Naive thymus-derived CD4-positive, alpha-beta T cell (primary cell): ENCODE results near the gene MFAP4. TPM values are rescaled to one million over a fixed set of nuclear protein-coding genes. Genes with fewer than 3 reads are reported as not detected.

Source experiments
- ATAC-seq: fragments of 150-1000 bp; cut with Tn5 transposase; 2 replicates; pipeline ENCODE4 v1.10.0; 2021; ENCODE audit warnings: mild to moderate bottlenecking, moderate library complexity
- CTCF ChIA-PET: fragments of 350-600 bp; sonication (Branson Sonifier 250); formaldehyde crosslinking; loops from one replicate; lab custom pipeline; 2021; ENCODE audit warnings: antibody characterized with exemption; lab: Charles Lee
- POLR2A ChIA-PET: fragments of 350-600 bp; sonication (Branson Sonifier 250); formaldehyde crosslinking; loops from one replicate; lab custom pipeline; 2021; ENCODE audit warnings: antibody characterized with exemption, inconsistent platforms; lab: Charles Lee
- DNase-seq, 9 donors: peaks; one replicate each; pipeline versions ENCODE4 v3.0.0 to v3.0.0-alpha.2; 2020 to 2022; ENCODE audit warnings: mixed read lengths in 1 of 9
- H3K27ac ChIP-seq: one replicate; pipeline ENCODE4 v1.7.0; 2013; ENCODE audit warnings: mild to moderate bottlenecking, low read depth, low read length, moderate library complexity
- H3K27me3 ChIP-seq, 2 donors: one replicate each; pipeline ENCODE4 v1.7.0; 2013; ENCODE audit warnings: low read length in 2 of 2, mild to moderate bottlenecking in 2 of 2, moderate library complexity in 2 of 2; ENCODE audit not compliant: control insufficient read depth in 2 of 2, insufficient read depth in 2 of 2
- H3K36me3 ChIP-seq, 3 experiments: 1 replicate in 2 of 3; 2 replicates in 1 of 3; pipeline ENCODE4 v1.7.0; 2013; ENCODE audit warnings: low read length in 3 of 3, mild to moderate bottlenecking in 3 of 3, moderate library complexity in 1 of 3; ENCODE audit not compliant: insufficient read depth in 3 of 3, control insufficient read depth in 2 of 3
- H3K4me1 ChIP-seq, 2 donors: one replicate each; pipeline ENCODE4 v1.7.0; 2013; ENCODE audit warnings: low read length in 2 of 2, mild to moderate bottlenecking in 2 of 2, moderate library complexity in 1 of 2; ENCODE audit not compliant: control insufficient read depth in 2 of 2, insufficient read depth in 2 of 2
- H3K4me3 ChIP-seq: 2 replicates; pipeline ENCODE4 v1.7.0; 2013; ENCODE audit warnings: mild to moderate bottlenecking, low read length
- H3K9me3 ChIP-seq, 3 experiments: 1 replicate in 2 of 3; 2 replicates in 1 of 3; pipeline ENCODE4 v1.7.0; 2013; ENCODE audit warnings: low read length in 3 of 3; ENCODE audit not compliant: control insufficient read depth in 2 of 3
- H3K27ac Mint-ChIP-seq, 9 donors: one replicate each; pipeline ENCODE4 v1.8.0; 2020 to 2022; ENCODE audit warnings: mixed read lengths in 9 of 9, mild to moderate bottlenecking in 8 of 9, moderate library complexity in 5 of 9, inconsistent platforms in 2 of 9
- H3K27me3 Mint-ChIP-seq, 5 donors: one replicate each; pipeline ENCODE4 v1.8.0; 2021 to 2022; ENCODE audit warnings: mixed read lengths in 5 of 5, mild to moderate bottlenecking in 1 of 5
- H3K36me3 Mint-ChIP-seq, 5 donors: one replicate each; pipeline ENCODE4 v1.8.0; 2020 to 2022; ENCODE audit warnings: mixed read lengths in 5 of 5, mild to moderate bottlenecking in 3 of 5, inconsistent platforms in 1 of 5
- H3K4me1 Mint-ChIP-seq, 7 donors: one replicate each; pipeline ENCODE4 v1.8.0; 2020 to 2022; ENCODE audit warnings: mixed read lengths in 7 of 7, mild to moderate bottlenecking in 3 of 7, inconsistent platforms in 1 of 7
- H3K4me3 Mint-ChIP-seq, 10 donors: one replicate each; pipeline ENCODE4 v1.8.0; 2020 to 2022; ENCODE audit warnings: mild to moderate bottlenecking in 10 of 10, mixed read lengths in 10 of 10, moderate library complexity in 6 of 10, inconsistent platforms in 2 of 10
- H3K9me3 Mint-ChIP-seq, 11 donors: one replicate each; pipeline ENCODE4 v1.8.0; 2020 to 2022; ENCODE audit warnings: mixed read lengths in 11 of 11, mild to moderate bottlenecking in 4 of 11, inconsistent platforms in 1 of 11, moderate library complexity in 1 of 11
- intact Hi-C, 2 donors: fragments of 100-400 bp; cut with micrococcal nuclease; formaldehyde crosslinking; loops; one replicate each; pipeline ENCODE4 v1.15.1; 2023
- polyA plus RNA-seq, 2 donors: library from polyadenylated mRNA; unstranded; fragments of 300-500 nt; fragmentation: Illumina TruSeq; gene quantifications; one replicate each; pipeline ENCODE4 v1.2.3, GENCODE V29; 2021
- total RNA-seq, 6 experiments: library from RNA in 5 of 6; stranded (reverse) in 5 of 6; gene quantifications; 1 replicate in 5 of 6; 2 replicates in 1 of 6; pipeline ENCODE4 v1.2.3 and lab custom pipeline; 2021 to 2026

MFAP4 gene
- total and polyA plus RNA-seq, 7 experiments from 2014 or later = not detected

DNA sequence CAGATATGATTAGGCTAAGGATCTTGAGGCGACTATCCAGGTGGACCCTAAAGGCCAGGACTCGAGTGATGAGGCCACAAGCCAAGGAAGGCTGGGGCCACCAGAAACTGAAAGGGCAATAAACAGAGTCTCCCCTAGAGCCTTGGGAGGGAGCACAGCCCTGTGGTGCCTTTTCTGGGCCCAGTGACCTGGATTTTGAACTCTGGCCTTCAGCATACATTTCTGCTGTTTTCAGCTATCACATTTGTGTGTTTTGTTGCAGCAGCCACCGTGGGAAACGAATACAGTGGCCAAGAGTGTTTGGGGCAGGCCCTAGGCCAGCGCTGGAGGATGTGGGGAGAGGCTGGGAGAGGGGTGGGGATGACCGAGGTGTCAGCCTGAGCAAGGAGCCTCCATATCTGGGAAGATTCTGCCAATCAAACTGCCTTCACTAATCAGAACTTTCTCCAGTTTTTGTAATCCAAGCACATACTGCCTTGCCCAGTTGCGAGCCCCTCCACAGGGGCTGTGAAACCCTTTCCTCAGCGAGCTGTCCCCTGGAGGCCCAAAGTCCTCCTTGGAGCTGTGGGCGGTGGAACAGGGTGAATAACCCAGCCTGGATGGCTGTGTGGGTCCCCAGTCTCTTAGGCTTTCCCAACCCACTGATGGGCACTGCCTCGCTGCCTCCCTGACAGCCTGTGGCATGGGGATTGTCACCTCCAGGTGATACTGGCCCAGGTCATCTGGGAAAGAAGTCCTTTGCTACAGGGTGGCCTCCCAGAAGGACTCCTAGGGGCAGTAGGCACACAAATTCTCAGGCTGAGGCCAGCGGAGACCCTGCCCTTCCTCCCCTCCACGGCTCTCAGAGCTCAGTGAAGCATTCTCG, 41.3 kb downstream of the MFAP4 start:
- Mint-ChIP-seq H3K4me3 (no peak overlapping the region), H3K9me3 (no peaks in the 10 kb centered on the region), H3K36me3 (no peaks in the 10 kb centered on the region), H3K27me3 (peaks cover 0 to 20% (median 9%) of the 10 kb centered on the region in 5 donors), H3K27ac (no peak overlapping the region), H3K4me1 (peaks cover 0 to 1% (median 0%) of the 10 kb centered on the region in 7 donors)
- no peaks in the 10 kb centered on the region for H3K27me3 ChIP-seq
- no peak for DNase-seq
- H3K27ac ChIP-seq = no peak overlapping the region
- intact Hi-C loops = no loop called here
- H3K36me3 ChIP-seq = no peaks in the 10 kb centered on the region
- no peak overlapping the region for H3K4me3 ChIP-seq
- ChIA-PET POLR2A (no interaction called here), CTCF (no interaction called here)
- no peaks in the 10 kb centered on the region for H3K9me3 ChIP-seq
- ATAC-seq = no peak
- no peaks in the 10 kb centered on the region for H3K4me1 ChIP-seq

DNA sequence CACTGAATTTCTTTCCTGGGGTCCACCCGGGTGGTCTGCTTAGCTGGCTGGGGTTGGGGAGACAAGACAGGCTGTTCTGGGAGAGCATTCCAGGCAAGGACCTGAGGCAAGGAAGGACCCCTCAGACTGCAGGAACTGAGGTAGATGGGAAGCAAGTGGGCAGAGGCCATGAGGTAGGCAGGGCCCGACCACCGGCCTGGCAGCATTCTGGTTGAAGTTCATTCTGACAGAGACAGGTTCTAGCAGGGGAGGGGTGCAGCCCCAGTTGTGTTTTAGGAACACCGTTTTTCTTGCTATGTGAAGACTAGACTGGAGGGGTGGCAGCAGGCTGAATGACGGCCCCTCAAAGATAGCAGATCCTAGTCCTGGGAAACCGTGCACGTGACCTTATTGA, 41.9 kb downstream of the MFAP4 start:
- Mint-ChIP-seq H3K4me1 (peaks cover 0 to 1% (median 0%) of the 10 kb centered on the region in 7 donors), H3K36me3 (no peaks in the 10 kb centered on the region), H3K4me3 (no peak overlapping the region), H3K27ac (no peak overlapping the region), H3K9me3 (no peaks in the 10 kb centered on the region), H3K27me3 (peaks cover 0 to 21% (median 10%) of the 10 kb centered on the region in 5 donors)
- no peak for DNase-seq
- no peaks in the 10 kb centered on the region for H3K9me3 ChIP-seq
- H3K36me3 ChIP-seq = no peaks in the 10 kb centered on the region
- H3K27me3 ChIP-seq = no peaks in the 10 kb centered on the region
- ChIA-PET POLR2A (no interaction called here), CTCF (no interaction called here)
- no peak overlapping the region for H3K4me3 ChIP-seq
- no peak overlapping the region for H3K27ac ChIP-seq
- intact Hi-C loops = no loop called here
- no peaks in the 10 kb centered on the region for H3K4me1 ChIP-seq
- ATAC-seq = no peak

GRCh38 chr17:19344311-19345066, 42.5 kb downstream of the MFAP4 start:
- Histone ChIP-seq H3K4me1 (no peaks in the 10 kb centered on the region), H3K36me3 (no peaks in the 10 kb centered on the region), H3K27ac (no peak overlapping the region), H3K4me3 (no peak overlapping the region), H3K27me3 (no peaks in the 10 kb centered on the region), H3K9me3 (no peaks in the 10 kb centered on the region)
- Mint-ChIP-seq H3K27me3 (peaks cover 0 to 23% (median 12%) of the 10 kb centered on the region in 5 donors), H3K4me1 (peaks cover 0 to under 1% (median 0%) of the 10 kb centered on the region in 7 donors), H3K36me3 (no peaks in the 10 kb centered on the region), H3K27ac (no peak overlapping the region), H3K4me3 (no peak overlapping the region), H3K9me3 (no peaks in the 10 kb centered on the region)
- ChIA-PET CTCF (no interaction called here), POLR2A (no interaction called here)
- no peak for ATAC-seq
- DNase-seq = no peak
- intact Hi-C loops = no loop called here

- no peaks in the 10 kb centered on the region for H3K36me3 ChIP-seq
- Mint-ChIP-seq H3K4me3 (no peak overlapping the region), H3K4me1 (no peaks in the 10 kb centered on the region), H3K9me3 (no peaks in the 10 kb centered on the region), H3K27ac (no peak overlapping the region), H3K27me3 (peaks cover 5 to 31% (median 19%) of the 10 kb centered on the region in 5 donors), H3K36me3 (no peaks in the 10 kb centered on the region)
- DNase-seq (no peak), ATAC-seq (no peak)
- no peak overlapping the region for H3K27ac ChIP-seq
- POLR2A ChIA-PET = no interaction called here
- CTCF ChIA-PET = no interaction called here
- H3K4me3 ChIP-seq = no peak overlapping the region
- H3K9me3 ChIP-seq = no peaks in the 10 kb centered on the region
- intact Hi-C loops = no loop called here
- H3K27me3 ChIP-seq = no peaks in the 10 kb centered on the region
- no peaks in the 10 kb centered on the region for H3K4me1 ChIP-seq
These were observed 43.3 kb downstream of the MFAP4 start for GRCh38 chr17:19343671-19344151.

GRCh38 chr17:19343256-19343630, 43.7 kb downstream of the MFAP4 start:
- CTCF ChIA-PET = no interaction called here
- Histone ChIP-seq H3K9me3 (no peaks in the 10 kb centered on the region), H3K27ac (no peak overlapping the region), H3K4me1 (no peaks in the 10 kb centered on the region), H3K4me3 (no peak overlapping the region), H3K36me3 (no peaks in the 10 kb centered on the region), H3K27me3 (no peaks in the 10 kb centered on the region)
- POLR2A ChIA-PET = no interaction called here
- no peak for ATAC-seq
- intact Hi-C loops = no loop called here
- no peak for DNase-seq
- no peaks in the 10 kb centered on the region for H3K36me3 Mint-ChIP-seq
- no peak overlapping the region for H3K4me3 Mint-ChIP-seq
- H3K9me3 Mint-ChIP-seq = no peaks in the 10 kb centered on the region
- H3K4me1 Mint-ChIP-seq = no peaks in the 10 kb centered on the region
- H3K27me3 Mint-ChIP-seq = peaks cover 5 to 35% (median 23%) of the 10 kb centered on the region in 5 donors
- no peak overlapping the region for H3K27ac Mint-ChIP-seq

GRCh38 chr17:19342611-19343255, 44.3 kb downstream of the MFAP4 start:
- ChIA-PET CTCF (no interaction called here), POLR2A (no interaction called here)
- intact Hi-C loops = no loop called here
- Mint-ChIP-seq H3K4me3 (no peak overlapping the region), H3K27ac (no peak overlapping the region), H3K36me3 (no peaks in the 10 kb centered on the region), H3K4me1 (no peaks in the 10 kb centered on the region), H3K27me3 (peaks cover 5 to 37% (median 23%) of the 10 kb centered on the region in 5 donors), H3K9me3 (no peaks in the 10 kb centered on the region)
- Histone ChIP-seq H3K4me1 (no peaks in the 10 kb centered on the region), H3K9me3 (no peaks in the 10 kb centered on the region), H3K4me3 (no peak overlapping the region), H3K27ac (no peak overlapping the region), H3K27me3 (no peaks in the 10 kb centered on the region), H3K36me3 (no peaks in the 10 kb centered on the region)
- no peak for ATAC-seq
- no peak for DNase-seq
